Fibroblast of lung (primary cell): Measurements from ENCODE around the gene ATP1A3.

Experiments
- EZH2 ChIP-seq: IDR thresholded peaks from 2 replicates; pipeline ENCODE4 v1.5.1; 2012; ENCODE audit warnings: low read length, control low read depth, mild to moderate bottlenecking; ENCODE audit errors: missing control alignments
- TF ChIP-seq, protein P1 (sequence below), 2 donors: IDR thresholded peaks in 1 of 2; conservative IDR thresholded peaks in 1 of 2; 1 replicate in 1 of 2; 2 replicates in 1 of 2; pipeline ENCODE4 v1.5.1; 2011 to 2012; ENCODE audit warnings: low read length in 2 of 2, control low read depth in 1 of 2, inconsistent platforms in 1 of 2, low read depth in 1 of 2, mild to moderate bottlenecking in 1 of 2

DNA sequence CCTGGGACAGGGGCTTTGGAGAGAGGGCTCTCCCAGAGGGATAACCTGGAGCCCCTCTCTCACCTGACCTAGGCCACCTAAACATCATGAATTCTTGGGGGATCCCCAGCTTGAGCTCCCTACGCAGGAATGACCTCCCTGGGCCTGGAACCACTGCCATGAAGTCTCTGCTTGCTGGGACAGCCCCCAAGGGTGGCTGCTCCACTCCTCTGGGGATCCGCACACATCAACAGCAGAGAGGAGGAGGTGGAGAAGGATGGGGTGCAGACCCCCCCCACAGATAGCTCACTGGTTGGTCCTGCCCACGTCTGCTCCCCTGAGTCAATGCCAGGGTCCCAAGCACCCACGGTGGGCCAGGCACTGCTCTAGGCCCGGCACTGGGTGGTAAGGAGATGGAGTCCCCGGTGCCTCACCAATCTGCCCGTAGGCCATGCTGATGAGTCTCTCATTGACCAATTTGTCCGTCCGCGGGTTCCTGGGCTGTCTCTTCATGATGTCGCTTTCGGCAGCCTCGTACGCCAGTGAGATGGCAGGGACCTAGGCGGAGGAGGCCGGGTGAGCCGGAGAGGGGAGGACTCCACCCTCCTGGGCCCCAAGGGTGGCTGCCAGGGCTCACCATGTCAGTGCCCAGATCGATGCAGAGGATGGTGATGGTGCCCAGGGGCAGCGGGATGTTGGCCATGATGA is 24.1 kb downstream of the ATP1A3 start:
- TF ChIP-seq, protein P1, sequence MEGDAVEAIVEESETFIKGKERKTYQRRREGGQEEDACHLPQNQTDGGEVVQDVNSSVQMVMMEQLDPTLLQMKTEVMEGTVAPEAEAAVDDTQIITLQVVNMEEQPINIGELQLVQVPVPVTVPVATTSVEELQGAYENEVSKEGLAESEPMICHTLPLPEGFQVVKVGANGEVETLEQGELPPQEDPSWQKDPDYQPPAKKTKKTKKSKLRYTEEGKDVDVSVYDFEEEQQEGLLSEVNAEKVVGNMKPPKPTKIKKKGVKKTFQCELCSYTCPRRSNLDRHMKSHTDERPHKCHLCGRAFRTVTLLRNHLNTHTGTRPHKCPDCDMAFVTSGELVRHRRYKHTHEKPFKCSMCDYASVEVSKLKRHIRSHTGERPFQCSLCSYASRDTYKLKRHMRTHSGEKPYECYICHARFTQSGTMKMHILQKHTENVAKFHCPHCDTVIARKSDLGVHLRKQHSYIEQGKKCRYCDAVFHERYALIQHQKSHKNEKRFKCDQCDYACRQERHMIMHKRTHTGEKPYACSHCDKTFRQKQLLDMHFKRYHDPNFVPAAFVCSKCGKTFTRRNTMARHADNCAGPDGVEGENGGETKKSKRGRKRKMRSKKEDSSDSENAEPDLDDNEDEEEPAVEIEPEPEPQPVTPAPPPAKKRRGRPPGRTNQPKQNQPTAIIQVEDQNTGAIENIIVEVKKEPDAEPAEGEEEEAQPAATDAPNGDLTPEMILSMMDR (conservative IDR thresholded peaks at IDR 0.05 in 1 of 2, IDR thresholded peaks at IDR 0.05 in 1 of 2; ENCODE audit: low read depth in 1 of 2, low read length in 2 of 2) = no peak
- TF ChIP-seq EZH2 = no peak
